GM18870 (cell line): Measurements from ENCODE around the gene BTNL2.
"Not testable (repeated sequence)": the region's sequence is repeated elsewhere in the genome, so short reads cannot be mapped to it uniquely, and the experiment has no call there.

Experiments used
- ATAC-seq: cut with Tn5 transposase; IDR thresholded peaks from one replicate; pipeline ENCODE4 v1.9.1; 2021; ENCODE audit warnings: moderate library complexity; ENCODE audit not compliant: unreplicated experiment

The BTNL2 gene

GRCh38 chr6:32371229-32371628 is 35.8 kb downstream of the BTNL2 start:
- no peak for ATAC-seq

DNA sequence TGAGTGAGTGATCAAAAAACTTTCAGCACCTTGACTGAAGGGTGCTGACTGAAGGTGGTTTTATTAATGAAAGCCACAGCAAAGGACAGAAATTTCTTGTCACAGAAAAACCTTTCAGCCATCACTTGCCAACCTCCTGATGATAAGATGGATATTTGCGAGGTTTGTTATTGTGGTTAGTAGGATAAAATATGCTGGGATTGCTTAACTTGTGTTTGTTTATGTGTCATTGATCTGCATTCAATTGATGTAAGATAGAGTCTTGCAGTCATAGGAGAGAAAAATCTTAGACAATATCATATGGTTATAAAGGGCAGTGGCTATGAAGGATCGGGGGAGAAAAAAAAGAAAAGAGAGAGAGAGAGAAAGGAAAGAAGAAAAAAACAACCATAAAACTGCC is 36.5 kb downstream of the BTNL2 start:
- ATAC-seq = no peak

DNA sequence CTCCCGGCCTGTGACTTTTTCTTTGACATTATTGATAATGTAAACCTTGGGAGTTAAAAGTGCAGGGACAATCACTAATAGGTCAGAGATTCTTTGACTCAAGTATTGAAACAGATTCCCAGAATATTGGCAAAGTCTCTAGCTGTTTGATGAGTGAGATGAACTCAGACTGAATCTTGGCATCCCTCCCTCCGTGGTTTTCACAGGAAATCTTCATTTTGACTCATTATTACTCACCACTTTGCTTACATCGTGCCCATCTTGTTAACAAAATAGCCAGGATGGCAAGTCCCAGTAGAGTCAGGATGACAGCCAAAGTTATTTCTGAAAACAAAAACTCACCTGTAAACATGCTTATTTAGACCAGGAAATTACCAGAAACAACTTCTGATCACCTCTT is 37.3 kb downstream of the BTNL2 start:
- ATAC-seq = no peak

GRCh38 chr6:32367644-32368043 is 39.3 kb downstream of the BTNL2 start:
- ATAC-seq = no peak

- not testable (repeated sequence) for ATAC-seq
These were observed 47.8 kb downstream of the BTNL2 start for GRCh38 chr6:32359225-32359624.

DNA sequence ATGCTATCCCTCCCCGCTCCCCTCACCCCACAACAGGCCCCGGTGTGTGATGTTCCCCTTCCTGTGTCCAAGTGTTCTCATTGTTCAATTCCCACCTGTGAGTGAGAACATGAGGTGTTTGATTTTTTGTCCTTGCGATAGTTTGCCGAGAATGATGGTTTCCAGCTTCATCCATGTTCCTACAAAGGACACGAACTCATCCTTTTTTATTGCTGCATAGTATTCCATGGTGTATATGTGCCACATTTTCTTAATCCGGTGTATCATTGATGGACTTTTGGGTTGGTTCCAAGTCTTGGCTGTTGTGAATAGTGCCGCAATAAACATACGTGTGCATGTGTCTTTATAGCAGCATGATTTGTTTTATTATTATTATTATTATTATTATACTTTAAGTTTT is 48.4 kb downstream of the BTNL2 start:
- ATAC-seq = not testable (repeated sequence)

DNA sequence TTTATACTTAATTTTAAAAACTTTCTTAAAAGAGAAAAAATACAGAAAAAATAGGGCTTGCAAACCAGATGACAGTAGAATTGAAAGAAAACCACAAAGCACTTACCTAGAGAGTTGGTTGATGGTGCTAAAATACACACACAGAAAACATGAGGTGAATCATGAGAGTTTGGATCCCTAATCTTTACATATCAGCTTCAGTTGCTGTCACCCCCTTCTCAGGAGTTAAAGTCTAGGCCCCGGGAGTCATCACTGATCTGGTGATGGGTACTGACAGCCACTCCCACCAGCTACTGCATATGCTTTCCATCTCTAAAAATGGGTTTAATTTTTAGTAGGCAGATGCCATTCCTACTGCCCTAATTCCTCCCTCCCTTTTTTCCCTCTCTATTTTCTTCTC is 52.0 kb downstream of the BTNL2 start:
- ATAC-seq = no peak

DNA sequence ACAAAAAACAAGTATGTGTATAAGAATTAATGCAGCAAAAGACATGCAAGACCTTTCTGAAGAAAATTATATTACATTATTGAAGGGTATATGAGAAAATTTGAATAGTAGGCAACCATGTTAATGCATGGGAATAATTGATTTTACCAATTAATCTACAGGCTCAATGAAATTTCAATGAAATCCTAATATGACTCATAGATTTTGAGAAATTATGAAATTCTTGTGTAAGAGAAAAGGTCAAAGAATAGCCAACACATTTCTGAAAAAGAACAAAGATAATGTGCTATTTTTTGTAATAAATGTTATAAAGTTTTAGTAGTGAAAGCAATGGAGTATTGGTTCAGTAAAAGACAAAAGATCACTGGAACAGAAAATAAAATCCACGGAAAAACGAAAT is 53.6 kb downstream of the BTNL2 start:
- no peak for ATAC-seq
